Thymus (tissue), 11 donors: ENCODE results near the gene TFG. TPM values are rescaled to one million over a fixed set of nuclear protein-coding genes. Genes with fewer than 3 reads are reported as not detected.

Source experiments
- DNase-seq, 9 donors: peaks; one replicate each; pipeline ENCODE4 v3.0.0-alpha.2; 2013; ENCODE audit warnings: low spot score in 9 of 9, low read depth in 6 of 9, missing footprints in 1 of 9
- H3K27ac ChIP-seq, 2 donors: one replicate each; pipeline ENCODE4 v1.5.1; 2013; ENCODE audit warnings: control low read depth in 1 of 2, low read depth in 1 of 2, low read length in 1 of 2, mild to moderate bottlenecking in 1 of 2, moderate library complexity in 1 of 2
- H3K27me3 ChIP-seq, 2 donors: one replicate each; pipeline ENCODE4 v1.5.1; 2013; ENCODE audit warnings: low read length in 1 of 2; ENCODE audit not compliant: control insufficient read depth in 2 of 2, insufficient read depth in 1 of 2
- H3K36me3 ChIP-seq, 2 donors: one replicate each; pipeline ENCODE4 v1.5.1; 2013; ENCODE audit warnings: low read length in 1 of 2, mild to moderate bottlenecking in 1 of 2, moderate library complexity in 1 of 2; ENCODE audit not compliant: control insufficient read depth in 2 of 2, insufficient read depth in 2 of 2
- H3K4me1 ChIP-seq, 2 donors: one replicate each; pipeline ENCODE4 v1.5.1; 2013; ENCODE audit warnings: low read length in 2 of 2; ENCODE audit not compliant: control insufficient read depth in 2 of 2, insufficient read depth in 2 of 2
- H3K4me3 ChIP-seq, 2 donors: one replicate each; pipeline ENCODE4 v1.5.1; 2013; ENCODE audit warnings: low read length in 2 of 2, control low read depth in 1 of 2, mild to moderate bottlenecking in 1 of 2
- H3K9me3 ChIP-seq, 2 donors: one replicate each; pipeline ENCODE4 v1.5.1; 2013; ENCODE audit warnings: low read length in 1 of 2, mild to moderate bottlenecking in 1 of 2; ENCODE audit not compliant: control insufficient read depth in 2 of 2, insufficient read depth in 1 of 2
- WGBS: extraction: QIAGEN DNeasy Blood & Tissue Kit; methylation state at CpG from one replicate; pipeline ENCODE4 v1.1.7; 2013; 5-methylcytosine and 5-hydroxymethylcytosine counted together
- polyA plus RNA-seq: library from polyadenylated mRNA; stranded (reverse); fragments of 200-250 nt; gene quantifications from one replicate; pipeline ENCODE4 v1.2.3, GENCODE V29; 2013
- total RNA-seq: library from RNA; stranded (reverse); fragments of 120-200 nt; gene quantifications from one replicate; pipeline ENCODE4 v1.2.4, GENCODE V29; 2013
- donor health status: healthy.

Gene TFG
- total and polyA plus RNA-seq, 2 donors: 23.6 to 77.9 TPM

DNA sequence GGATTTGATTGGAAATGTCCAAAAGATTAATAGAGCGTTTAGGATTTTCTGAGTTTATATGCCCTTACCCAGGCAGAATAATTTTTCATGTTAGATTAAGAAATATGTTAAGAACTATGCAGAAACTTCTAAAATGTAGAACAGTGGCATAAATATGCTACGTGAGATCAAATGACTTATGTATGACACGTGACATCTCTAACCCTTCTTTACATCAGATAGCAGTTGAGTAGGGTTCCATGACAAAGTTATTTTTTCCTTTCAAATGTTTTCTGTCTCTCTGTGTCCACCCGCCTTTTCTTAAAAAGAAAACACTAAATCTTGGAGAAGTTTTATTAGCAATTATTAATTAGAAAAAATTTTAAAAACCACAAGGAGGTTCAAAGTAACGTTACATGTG is 8.6 kb upstream of the TFG start:
- H3K4me3 ChIP-seq: no peak overlapping the region
- H3K27ac ChIP-seq: no peak overlapping the region
- H3K36me3 ChIP-seq: no peaks in the 10 kb centered on the region
- WGBS: 96% methylated on average over 5 of the region's 5 CpGs
- H3K9me3 ChIP-seq: no peaks in the 10 kb centered on the region
- no peak for DNase-seq
- no peaks in the 10 kb centered on the region for H3K4me1 ChIP-seq
- H3K27me3 ChIP-seq: no peaks in the 10 kb centered on the region

DNA sequence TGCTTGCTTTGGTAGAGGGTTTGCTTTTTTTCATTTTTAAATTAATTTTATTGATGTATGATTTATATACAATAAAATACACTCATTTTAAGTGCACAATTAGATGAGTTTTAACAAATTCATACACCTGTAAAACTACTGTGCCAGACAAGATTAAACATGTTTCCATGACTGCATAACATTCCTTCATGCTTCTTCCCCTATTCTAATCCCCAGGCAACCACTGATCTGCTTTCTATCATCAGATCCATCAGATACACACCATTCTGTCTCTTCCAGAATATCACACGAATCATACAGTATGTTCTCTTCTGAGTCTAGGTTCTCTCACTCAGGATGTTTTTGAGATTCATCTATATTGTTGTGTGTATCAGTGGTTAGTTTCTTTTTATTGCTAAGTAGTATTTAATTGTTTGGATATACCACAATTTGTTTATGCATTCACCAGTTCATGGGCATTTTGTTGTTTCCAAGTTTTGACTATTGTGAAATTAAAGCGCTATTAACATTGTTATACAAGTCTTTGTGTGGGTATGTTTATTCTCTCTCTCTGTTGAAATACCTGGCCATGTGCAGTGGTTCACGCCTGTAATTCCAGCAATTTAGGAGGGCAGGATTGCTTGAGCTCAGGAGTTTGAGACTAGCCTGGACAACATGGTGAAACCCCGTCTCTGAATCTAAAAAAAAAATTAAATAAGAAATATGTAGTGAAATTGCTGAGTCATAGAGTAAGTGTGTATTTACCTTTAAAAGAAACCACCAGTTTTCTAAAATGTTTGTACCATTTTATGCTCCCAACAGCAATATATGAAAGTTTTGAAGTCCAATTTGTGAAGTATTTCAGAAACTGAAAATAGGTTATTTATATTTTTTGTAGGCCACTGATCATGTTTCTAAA is 7.0 kb upstream of the TFG start:
- no peaks in the 10 kb centered on the region for H3K9me3 ChIP-seq
- no peak overlapping the region for H3K27ac ChIP-seq
- H3K4me3 ChIP-seq: no peak overlapping the region
- 78% methylated on average over 4 of the region's 4 CpGs for WGBS
- H3K4me1 ChIP-seq: no peaks in the 10 kb centered on the region
- H3K36me3 ChIP-seq: no peaks in the 10 kb centered on the region
- peaks cover 0 to 3% of the 10 kb centered on the region in 2 donors for H3K27me3 ChIP-seq
- no peak for DNase-seq

DNA sequence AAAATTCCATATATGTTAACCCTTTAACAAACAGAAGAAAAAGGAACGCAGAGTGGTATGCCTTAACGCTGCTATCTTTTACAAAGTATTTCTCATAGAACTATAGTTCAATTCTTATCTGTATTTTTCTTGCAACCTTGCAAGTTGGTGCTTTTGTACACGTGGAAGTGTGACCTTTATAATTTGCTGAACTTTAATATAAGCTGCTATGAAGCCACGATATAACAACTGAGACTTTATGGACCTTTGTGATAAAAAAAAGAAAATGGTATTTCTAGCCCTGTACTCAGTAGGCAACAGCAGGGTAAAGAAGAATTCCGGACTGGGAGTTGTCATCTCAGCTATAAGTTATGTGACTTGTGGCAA is 6.3 kb upstream of the TFG start:
- no peaks in the 10 kb centered on the region for H3K36me3 ChIP-seq
- peaks cover 0 to 3% of the 10 kb centered on the region in 2 donors for H3K27me3 ChIP-seq
- no peaks in the 10 kb centered on the region for H3K4me1 ChIP-seq
- H3K27ac ChIP-seq: no peak overlapping the region
- DNase-seq: no peak
- no peak overlapping the region for H3K4me3 ChIP-seq
- no peaks in the 10 kb centered on the region for H3K9me3 ChIP-seq
- 93% methylated on average over 5 of the region's 5 CpGs for WGBS

DNA sequence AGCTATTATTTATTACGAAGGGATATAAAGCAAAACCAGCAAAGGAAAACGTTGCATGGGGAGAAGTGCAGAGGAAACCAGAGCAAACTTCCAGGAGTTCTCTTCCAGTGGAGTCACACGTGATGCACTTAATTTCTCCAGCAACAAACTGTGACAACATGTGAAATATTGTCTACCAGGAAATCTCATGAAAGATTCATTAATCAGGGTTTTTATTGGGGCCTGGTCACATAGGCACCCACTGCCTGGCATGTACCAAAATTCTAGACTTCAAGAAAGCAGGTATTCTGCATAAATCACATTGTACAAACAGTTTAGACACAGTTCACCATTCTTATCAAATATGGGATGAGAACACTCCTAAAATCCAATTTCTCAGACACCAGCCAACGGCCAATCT is 5.4 kb upstream of the TFG start:
- no peaks in the 10 kb centered on the region for H3K9me3 ChIP-seq
- no peak overlapping the region for H3K27ac ChIP-seq
- no peak for DNase-seq
- H3K36me3 ChIP-seq: no peaks in the 10 kb centered on the region
- no peak overlapping the region for H3K4me3 ChIP-seq
- 97% methylated on average over 4 of the region's 4 CpGs for WGBS
- H3K27me3 ChIP-seq: peaks cover 0 to 3% of the 10 kb centered on the region in 2 donors
- H3K4me1 ChIP-seq: peaks cover 0 to 2% of the 10 kb centered on the region in 2 donors

DNA sequence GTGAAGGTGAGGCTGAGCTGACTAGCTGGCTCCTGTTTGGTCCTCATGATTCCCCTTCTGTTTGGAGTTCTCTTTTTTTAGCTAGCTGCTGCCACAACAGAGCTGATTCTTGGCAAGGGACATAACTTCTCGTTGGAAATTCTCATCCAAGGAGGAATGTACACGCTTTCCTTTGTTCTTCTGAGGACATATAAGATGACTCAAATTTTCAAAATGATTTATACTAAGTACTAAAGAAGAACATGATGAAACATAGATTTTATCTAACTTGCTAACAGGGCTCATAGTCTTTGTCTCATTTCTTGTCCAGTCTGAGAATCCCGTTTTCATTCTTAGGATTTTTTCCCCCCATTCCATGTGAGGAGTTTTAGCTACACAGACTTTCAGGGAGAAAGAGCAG is 2.9 kb upstream of the TFG start:
- WGBS: 91% methylated on average over 3 of the region's 3 CpGs
- H3K27ac ChIP-seq: no peak overlapping the region

DNA sequence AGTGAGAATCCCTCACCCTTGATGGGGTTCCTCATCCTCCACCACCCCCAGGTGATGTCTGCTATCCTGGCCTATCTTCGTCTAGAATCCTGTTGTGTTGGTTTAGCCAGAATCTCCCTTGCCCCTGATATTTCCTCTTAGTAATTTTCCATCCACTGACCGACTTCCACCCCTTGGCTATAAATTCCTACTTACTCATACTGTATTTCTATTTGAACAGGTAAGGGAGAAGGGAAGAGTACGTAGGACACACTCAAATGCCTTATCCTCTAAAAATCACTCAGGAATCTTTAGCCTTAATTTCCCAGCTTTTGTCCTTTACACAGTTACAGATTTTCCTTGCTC is 678 bp upstream of the TFG start:
- 95% methylated on average over 3 of the region's 3 CpGs for WGBS
- Histone ChIP-seq H3K9me3 (no peaks in the 10 kb centered on the region), H3K4me1 (peaks cover 9 to 10% of the 10 kb centered on the region in 2 donors), H3K27me3 (peaks cover 0 to 3% of the 10 kb centered on the region in 2 donors), H3K4me3 (peak overlapping the region; percentile 74 to 98), H3K27ac (peak overlapping the region; percentile 90 to 97), H3K36me3 (peaks cover 0 to 11% of the 10 kb centered on the region in 2 donors)
- DNase-seq: no peak

More for the DNA sequence above, 2.9 kb upstream of the TFG start:
- no peak for DNase-seq
- Histone ChIP-seq H3K9me3 (no peaks in the 10 kb centered on the region), H3K4me1 (peaks cover 9 to 10% of the 10 kb centered on the region in 2 donors), H3K4me3 (no peak overlapping the region), H3K36me3 (peaks cover 0 to 3% of the 10 kb centered on the region in 2 donors), H3K27me3 (peaks cover 0 to 3% of the 10 kb centered on the region in 2 donors)

DNA sequence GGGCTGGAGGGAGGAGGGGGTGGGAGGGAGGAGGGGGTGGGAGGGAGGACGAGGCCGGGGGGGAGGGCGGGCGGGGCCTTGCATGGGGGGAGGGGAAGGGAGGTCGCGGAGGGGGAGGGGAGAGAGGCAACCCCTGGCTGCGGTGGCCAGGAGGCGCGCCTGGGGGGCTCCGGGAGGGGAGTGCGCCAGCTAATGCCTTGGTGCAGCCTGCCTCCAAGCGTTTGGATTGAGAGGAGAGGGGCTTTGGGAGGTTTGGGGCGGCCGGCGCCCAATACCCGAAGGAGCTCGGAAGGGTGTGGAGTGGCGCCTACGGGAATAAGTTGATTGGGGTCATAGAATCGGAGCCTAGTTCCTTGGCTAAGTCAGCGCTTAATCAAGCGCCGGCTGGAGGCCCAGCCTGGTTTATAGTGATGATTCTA is 557 bp downstream of the TFG start:
- Histone ChIP-seq H3K9me3 (no peaks in the 10 kb centered on the region), H3K27ac (peak overlapping the region; percentile 90 to 97), H3K27me3 (peaks cover 0 to 3% of the 10 kb centered on the region in 2 donors), H3K36me3 (peaks cover 3 to 17% of the 10 kb centered on the region in 2 donors), H3K4me3 (peak overlapping the region; percentile 74 to 98), H3K4me1 (peaks cover 9 to 10% of the 10 kb centered on the region in 2 donors)
- 1% methylated on average over 21 of the region's 23 CpGs for WGBS
- DNase-seq: peak in 8 of 9 donors; percentile 25 to 68 (median 46)

DNA sequence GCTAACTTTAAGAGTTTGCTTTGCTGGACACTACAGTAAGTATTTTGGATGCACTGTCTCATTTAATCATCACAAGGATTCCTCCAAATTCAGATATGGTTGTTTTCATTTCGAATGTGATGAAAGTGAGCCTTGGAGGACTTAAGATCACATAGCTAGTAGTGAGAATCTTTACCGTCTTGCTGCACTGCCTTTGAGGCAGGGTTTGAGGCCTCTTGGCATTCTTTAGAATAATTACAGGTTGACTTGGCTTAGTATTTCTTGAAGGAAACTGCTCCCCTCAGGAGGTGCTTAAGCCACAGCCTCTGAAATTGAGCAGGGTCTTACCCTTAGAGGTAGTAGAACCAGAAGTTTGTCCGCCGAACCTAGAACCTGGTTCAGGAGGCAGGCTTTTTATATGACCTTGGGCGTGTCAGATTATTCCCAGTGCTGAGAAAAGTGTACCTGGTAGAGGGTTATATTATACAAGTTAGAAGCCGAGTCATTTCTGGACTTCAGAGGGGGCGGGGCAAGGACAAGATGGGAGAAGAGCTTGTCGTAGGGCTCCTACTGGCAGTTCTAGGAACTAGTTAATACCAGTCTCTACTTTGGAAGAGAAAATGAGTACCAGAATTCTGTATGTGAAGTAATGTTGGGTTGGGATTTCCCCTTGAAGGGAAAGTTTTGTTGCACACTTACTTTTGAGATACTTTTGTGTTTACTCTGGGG is 1.1 kb downstream of the TFG start:
- H3K27me3 ChIP-seq: peaks cover 0 to 3% of the 10 kb centered on the region in 2 donors
- WGBS: 38% methylated on average over 8 of the region's 8 CpGs
- H3K27ac ChIP-seq: peak overlapping the region; percentile 65 to 87
- H3K36me3 ChIP-seq: peaks cover 8 to 23% of the 10 kb centered on the region in 2 donors
- H3K4me3 ChIP-seq: peak overlapping the region; percentile 74 to 98
- peaks cover 9 to 10% of the 10 kb centered on the region in 2 donors for H3K4me1 ChIP-seq
- DNase-seq: peak in 7 of 9 donors; percentile 4 to 59 (median 16)
- H3K9me3 ChIP-seq: no peaks in the 10 kb centered on the region

DNA sequence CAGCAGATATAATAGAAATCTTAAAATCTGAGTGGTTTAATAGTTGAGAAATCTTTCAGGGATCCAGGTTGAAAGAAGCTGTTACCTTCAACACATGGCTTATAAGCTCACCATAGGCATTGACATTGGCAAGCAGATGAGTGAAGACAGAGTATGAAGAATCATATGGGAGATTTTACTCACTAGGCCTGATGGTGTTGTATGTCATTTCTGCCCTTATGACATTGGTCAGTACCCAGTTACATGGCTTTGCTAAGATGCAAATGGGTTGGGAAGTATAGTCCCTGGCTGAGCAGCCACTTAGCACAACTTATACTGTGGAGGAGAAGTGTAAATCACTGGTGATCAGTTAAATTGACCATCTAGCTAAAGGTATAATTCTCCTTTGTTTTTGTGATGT is 5.9 kb downstream of the TFG start:
- peaks cover 7 to 9% of the 10 kb centered on the region in 2 donors for H3K4me1 ChIP-seq
- H3K27ac ChIP-seq: no peak overlapping the region
- DNase-seq: no peak
- H3K9me3 ChIP-seq: no peaks in the 10 kb centered on the region
- peaks cover 13 to 43% of the 10 kb centered on the region in 2 donors for H3K36me3 ChIP-seq
- no peaks in the 10 kb centered on the region for H3K27me3 ChIP-seq
- no peak overlapping the region for H3K4me3 ChIP-seq
